LNCAP (cell line): Measurements from ENCODE around the gene JAM3.

ENCODE experiments used
- TF ChIP-seq, protein P1 (sequence below): fragments of 450-650 bp; IDR thresholded peaks from 2 replicates; pipeline ENCODE4 v1.5.1; 2017; ENCODE audit warnings: mild to moderate bottlenecking

Gene JAM3

DNA sequence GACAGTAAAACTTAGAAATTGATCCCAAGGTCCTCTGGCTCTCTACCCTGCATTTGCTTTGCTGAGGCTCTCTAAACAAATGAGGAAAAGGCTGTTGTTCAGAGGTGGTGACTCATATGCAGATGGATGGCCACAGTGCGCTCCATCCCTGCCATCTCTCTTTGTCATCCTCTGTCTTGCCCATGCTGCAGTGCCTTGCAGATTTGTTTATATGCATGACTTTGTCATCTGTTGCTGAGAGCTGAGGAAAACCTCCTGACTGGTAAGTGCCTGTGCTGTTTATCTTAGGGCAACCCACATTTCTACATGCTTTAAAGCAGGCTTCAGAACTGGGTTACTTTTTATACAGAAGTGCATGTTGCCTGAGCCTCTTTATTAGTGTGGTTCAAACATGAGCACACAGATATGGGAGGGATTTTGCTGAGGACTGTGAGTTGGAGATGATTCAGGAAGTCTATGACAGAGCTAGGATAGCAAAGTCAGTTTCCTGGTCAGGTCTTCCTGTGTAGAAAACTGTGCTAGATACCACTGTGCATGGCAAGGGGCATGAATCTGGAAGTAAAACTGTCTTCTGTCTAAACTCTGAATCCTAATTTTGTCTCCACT, 57.4 kb downstream of the JAM3 start:
- TF ChIP-seq, protein P1, sequence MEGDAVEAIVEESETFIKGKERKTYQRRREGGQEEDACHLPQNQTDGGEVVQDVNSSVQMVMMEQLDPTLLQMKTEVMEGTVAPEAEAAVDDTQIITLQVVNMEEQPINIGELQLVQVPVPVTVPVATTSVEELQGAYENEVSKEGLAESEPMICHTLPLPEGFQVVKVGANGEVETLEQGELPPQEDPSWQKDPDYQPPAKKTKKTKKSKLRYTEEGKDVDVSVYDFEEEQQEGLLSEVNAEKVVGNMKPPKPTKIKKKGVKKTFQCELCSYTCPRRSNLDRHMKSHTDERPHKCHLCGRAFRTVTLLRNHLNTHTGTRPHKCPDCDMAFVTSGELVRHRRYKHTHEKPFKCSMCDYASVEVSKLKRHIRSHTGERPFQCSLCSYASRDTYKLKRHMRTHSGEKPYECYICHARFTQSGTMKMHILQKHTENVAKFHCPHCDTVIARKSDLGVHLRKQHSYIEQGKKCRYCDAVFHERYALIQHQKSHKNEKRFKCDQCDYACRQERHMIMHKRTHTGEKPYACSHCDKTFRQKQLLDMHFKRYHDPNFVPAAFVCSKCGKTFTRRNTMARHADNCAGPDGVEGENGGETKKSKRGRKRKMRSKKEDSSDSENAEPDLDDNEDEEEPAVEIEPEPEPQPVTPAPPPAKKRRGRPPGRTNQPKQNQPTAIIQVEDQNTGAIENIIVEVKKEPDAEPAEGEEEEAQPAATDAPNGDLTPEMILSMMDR, result no peak

DNA sequence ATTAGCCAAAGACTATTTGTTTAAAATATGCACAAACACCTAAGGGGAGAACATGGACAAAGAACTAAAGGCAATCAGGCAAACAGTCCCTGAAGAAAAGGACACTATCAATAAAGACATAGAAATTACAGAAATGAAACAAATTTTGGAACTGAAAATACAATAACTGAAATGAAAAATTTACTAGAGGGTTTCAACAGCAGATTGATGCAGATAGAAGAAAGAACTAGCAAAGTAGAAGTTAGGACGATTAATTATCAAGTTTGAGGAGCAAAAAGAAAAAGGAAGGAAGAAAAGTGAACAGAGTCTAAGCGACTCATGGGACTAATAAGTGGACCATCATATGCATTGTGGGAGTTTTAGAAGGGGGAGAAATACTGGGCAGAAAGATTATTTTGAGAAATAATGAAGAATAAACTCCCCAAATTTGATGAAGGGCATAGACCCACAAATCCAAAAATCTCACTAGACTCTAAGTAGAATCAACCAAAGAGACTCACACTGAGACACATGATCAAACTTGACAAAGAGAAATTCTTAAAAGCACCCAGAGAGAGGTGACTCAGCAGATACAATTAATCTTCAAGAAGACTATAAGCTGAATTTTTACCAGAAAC, 62.9 kb downstream of the JAM3 start:
- TF ChIP-seq, protein P1, result no peak

DNA sequence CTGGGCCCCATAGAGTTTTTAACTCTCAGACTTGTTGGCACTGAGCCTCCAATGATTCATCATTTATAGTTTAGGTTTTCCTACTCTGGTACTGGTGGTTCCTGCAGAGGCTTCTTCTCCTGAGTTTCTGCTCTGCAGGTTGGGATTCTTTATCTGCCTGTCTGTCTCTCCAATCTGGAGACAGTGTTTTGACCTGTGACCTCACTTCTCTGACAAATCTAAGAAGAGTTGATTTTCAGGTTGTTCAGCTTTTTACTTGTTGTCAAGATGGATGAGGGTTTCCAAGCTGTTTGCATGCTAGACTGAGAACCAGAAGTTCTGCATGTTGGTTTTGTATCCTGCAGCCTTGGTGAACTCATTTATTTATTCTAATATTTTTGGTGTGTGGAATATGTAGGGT, 63.9 kb downstream of the JAM3 start:
- TF ChIP-seq, protein P1, result no peak

DNA sequence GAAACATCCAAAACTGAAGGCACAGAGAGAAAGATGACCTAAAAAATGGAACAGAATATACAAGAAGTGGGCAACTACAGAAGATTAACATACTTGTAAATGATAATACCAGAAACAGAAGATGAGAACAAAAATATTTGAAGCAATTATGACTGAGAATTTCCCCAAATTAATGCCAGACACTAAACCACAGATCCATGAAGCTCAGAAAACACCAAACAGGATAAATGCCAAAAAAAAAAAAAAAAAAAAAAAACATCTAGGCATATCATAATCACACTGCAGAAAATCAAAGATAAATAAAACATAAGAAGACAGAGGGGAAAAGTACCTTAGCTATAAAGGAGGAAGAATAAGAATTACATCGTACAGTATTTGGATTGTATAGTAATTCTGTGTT, 65.3 kb downstream of the JAM3 start:
- TF ChIP-seq, protein P1, result no peak

DNA sequence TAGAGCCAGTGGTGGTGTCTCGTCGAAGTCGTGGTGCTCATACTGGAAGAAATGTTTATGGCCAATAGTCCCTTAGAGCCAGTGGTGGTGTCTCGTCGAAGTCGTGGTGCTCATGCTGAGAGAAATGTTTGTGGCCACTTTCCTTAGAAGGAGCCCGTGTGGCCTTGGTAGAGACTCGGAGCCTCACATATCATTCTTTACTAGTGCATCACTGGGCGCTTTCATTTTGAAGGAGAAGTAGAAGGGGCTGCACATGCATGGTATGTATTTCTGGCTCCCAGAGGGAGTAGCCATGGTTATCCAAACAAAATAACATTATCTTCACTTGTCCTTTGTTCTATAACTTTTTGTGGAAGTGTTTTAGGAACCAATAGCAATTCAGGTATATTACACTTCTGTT, 69.5 kb downstream of the JAM3 start:
- TF ChIP-seq, protein P1, result no peak

DNA sequence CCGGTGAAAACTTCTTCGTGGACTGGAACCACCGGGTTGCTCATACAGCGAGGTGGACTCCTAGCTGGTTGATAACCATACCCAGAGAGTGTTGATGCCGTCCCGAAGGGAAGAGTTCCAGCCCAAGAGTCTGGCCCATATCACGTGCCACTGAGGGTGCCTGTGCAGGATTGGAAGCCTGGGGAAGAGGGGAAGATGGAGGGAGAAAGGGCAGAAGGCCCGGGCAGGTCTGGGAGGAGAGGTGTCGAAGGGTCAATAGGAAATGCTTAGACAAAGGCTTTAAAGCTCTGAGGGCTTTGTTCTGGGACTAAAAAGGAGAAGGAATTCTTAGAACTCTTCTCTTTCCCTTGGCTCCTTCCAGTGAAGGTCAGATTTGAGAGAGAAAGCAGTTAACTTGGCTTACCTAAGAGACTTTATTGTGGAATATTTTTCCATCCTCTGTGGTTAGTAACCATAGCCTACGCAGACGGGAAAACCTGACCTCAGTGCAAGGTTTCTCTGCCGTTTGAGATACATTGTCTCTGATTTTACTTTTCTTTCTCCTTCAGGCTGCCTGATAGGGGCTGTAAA, 70.5 kb downstream of the JAM3 start:
- TF ChIP-seq, protein P1, result no peak

DNA sequence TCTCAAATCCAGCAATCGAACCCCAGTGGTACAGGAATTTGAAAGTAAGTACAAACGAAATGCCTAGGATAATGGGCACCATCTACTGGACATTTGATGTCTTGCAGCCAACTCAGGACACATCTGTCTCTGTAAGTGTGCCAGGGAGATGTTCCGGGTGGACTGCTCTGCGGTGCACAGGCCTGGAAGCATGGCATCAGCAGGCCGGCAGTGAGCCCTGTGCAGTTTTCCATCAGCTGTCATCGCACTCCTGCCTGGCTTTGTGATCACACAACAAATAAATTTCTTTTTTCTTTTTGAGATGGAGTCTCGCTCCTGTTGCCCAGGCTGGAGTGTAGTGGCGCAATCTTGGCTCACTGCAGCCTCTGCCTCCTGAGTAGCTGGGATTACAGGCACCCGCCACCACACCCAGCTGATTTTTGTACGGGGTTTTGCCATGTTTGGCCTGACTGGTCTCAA, 71.0 kb downstream of the JAM3 start:
- TF ChIP-seq, protein P1, result peak; percentile 87
